Measurements from ENCODE around the gene ELL3. TPM values are rescaled to one million over a fixed set of nuclear protein-coding genes. Genes with fewer than 3 reads are reported as not detected.
"Not testable (repeated sequence)": the region's sequence is repeated elsewhere in the genome, so short reads cannot be mapped to it uniquely, and the experiment has no call there.

ELL3 gene
- total RNA-seq, 6 experiments from 2014 or later = 0.39 to 2.0 (median 1.7) TPM

DNA sequence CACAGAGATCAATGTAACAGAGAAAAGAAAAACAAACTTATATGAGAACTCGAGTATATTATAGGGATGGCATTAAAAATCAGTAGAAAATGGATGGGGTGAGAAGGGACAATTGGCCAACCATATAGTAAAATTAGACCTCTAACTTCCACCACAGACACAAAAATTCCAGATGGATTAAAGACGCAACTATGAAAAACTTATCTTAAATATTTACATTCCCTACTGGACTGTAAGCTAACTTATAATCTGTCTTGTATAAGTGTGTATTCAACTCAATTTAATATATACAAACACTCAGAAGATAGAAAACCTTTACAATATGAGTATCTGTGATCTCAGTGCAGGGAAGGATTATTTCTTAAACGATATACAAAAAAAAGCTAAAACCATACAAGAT, 44.7 kb upstream of the ELL3 start:
- 56% methylated on average over 3 of the region's 3 CpGs for WGBS (ENCODE audit: insufficient coverage, low coverage, low lambda C conversion rate, missing lambda C conversion rate)
- peaks cover 0 to 8% (median 2%) of the 10 kb centered on the region in 4 donors for H3K36me3 ChIP-seq
- H3K27ac ChIP-seq = no peak overlapping the region
- H3K4me3 ChIP-seq = no peak overlapping the region
- H3K4me1 ChIP-seq = peaks cover 0 to 16% (median 5%) of the 10 kb centered on the region in 4 donors
- no peaks in the 10 kb centered on the region for H3K9me3 ChIP-seq
- TF ChIP-seq POLR2A (IDR thresholded peaks at IDR 0.05) = no peak
- TF ChIP-seq, protein P1, sequence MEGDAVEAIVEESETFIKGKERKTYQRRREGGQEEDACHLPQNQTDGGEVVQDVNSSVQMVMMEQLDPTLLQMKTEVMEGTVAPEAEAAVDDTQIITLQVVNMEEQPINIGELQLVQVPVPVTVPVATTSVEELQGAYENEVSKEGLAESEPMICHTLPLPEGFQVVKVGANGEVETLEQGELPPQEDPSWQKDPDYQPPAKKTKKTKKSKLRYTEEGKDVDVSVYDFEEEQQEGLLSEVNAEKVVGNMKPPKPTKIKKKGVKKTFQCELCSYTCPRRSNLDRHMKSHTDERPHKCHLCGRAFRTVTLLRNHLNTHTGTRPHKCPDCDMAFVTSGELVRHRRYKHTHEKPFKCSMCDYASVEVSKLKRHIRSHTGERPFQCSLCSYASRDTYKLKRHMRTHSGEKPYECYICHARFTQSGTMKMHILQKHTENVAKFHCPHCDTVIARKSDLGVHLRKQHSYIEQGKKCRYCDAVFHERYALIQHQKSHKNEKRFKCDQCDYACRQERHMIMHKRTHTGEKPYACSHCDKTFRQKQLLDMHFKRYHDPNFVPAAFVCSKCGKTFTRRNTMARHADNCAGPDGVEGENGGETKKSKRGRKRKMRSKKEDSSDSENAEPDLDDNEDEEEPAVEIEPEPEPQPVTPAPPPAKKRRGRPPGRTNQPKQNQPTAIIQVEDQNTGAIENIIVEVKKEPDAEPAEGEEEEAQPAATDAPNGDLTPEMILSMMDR (IDR thresholded peaks at IDR 0.05) = no peak
- DNase-seq (no peak), ATAC-seq (no peak)
- intact Hi-C loops (cut with DNase I) = no loop called here
- no peaks in the 10 kb centered on the region for H3K27me3 ChIP-seq

DNA sequence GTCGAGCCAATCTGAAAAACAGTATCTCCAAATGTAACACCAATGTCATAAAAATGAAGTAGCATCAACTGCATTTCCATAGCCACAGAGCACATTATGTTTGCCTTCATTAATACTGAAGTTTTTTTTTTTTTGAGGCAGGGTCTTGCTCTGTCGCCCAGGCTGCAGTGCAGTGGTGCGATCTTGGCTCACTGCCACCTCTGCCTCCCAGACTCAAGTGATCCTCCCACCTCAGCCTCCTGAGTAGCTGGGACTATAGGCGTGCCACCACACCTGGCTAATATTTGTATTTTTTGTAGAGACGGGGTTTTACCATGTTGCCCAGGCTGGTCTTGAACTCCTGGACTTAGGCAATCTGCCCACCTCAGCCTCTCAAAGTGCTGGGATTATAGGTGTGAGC, 38.3 kb upstream of the ELL3 start:
- H3K9me3 ChIP-seq = not testable (repeated sequence)
- 94% methylated on average over 1 of the region's 5 CpGs for WGBS (ENCODE audit: insufficient coverage, low coverage, low lambda C conversion rate, missing lambda C conversion rate)

DNA sequence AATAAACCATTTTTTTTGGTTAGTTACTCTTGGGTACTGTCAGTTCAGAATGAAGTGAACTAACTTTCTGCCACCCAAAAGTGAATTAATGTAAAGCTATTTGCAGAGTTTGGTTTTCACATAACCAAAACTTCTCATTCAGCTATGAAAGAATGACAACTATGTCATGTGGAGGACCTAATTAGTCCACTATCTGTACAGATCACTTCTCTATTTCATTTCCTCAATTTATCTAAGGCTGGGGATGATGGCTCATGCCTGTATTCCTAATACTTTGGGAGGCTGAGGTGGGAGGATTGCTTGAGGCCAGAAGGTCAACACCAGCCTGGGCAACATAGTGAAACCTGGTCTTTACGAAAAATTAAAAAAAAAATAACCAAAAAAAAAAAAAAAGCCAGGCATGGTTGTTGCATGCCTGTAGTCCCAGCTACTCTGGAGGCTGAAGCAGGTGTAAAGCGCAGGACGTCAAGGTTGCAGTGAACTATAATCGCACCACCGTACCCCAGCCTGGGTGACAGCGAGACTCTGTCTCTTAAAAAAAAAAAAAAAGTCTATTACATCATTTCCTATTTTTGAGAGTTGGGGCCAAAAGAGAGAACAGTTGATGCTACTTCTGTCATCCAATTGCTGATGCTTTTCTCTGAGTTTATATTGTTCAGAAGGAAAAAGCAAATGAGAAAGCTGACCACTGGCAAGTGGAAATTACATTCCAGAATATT, 32.4 kb upstream of the ELL3 start:
- DNase-seq (no peak), ATAC-seq (peak in 2 of 4 donors; percentile 38 to 50)
- peaks cover 9 to 79% (median 44%) of the 10 kb centered on the region in 4 donors for H3K36me3 ChIP-seq
- no peak overlapping the region for H3K4me3 ChIP-seq
- no peaks in the 10 kb centered on the region for H3K27me3 ChIP-seq
- H3K27ac ChIP-seq = no peak overlapping the region
- H3K9me3 ChIP-seq = no peaks in the 10 kb centered on the region
- TF ChIP-seq, protein P1 (IDR thresholded peaks at IDR 0.05) = no peak
- no peak for TF ChIP-seq POLR2A (IDR thresholded peaks at IDR 0.05)
- 77% methylated on average over 6 of the region's 6 CpGs for WGBS (ENCODE audit: insufficient coverage, low coverage, low lambda C conversion rate, missing lambda C conversion rate)
- H3K4me1 ChIP-seq = no peaks in the 10 kb centered on the region
- intact Hi-C loops (cut with DNase I) = no loop called here

More for the DNA sequence above, 38.3 kb upstream of the ELL3 start:
- H3K36me3 ChIP-seq = peaks cover 0 to 59% (median 30%) of the 10 kb centered on the region in 4 donors
- intact Hi-C loops (cut with DNase I); H3K27ac ChIP-seq; ATAC-seq; H3K4me1 ChIP-seq; H3K27me3 ChIP-seq; H3K4me3 ChIP-seq; DNase-seq: not testable (repeated sequence)

DNA sequence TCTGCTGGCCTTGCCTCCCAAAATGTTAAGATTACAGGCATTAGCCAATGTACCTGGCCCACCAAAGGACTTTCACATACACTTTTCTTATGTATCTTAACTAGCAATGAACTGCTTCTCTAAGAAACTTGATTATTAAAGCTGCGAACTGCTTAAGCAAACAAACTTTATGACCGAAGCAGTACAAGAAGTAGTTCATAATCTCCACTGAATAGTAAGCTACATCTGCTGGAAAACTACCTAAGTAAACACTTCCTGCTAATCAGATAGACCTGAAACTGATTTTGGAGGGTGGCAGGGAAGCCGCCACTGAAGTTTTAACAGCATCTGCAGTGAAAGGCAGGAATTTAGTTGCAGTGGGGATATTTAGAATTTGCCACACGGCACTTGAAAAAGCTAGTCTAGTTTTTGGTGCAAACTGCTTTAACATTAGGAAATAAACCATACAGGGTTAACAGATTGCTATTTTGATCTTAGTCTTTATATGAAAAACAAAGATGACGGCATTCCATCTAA, 31.7 kb upstream of the ELL3 start:
- no peaks in the 10 kb centered on the region for H3K27me3 ChIP-seq
- intact Hi-C loops (cut with DNase I) = no loop called here
- H3K4me1 ChIP-seq = no peaks in the 10 kb centered on the region
- DNase-seq = no peak
- no peaks in the 10 kb centered on the region for H3K9me3 ChIP-seq
- H3K36me3 ChIP-seq = peaks cover 9 to 73% (median 40%) of the 10 kb centered on the region in 4 donors
- WGBS (ENCODE audit: insufficient coverage, low coverage, low lambda C conversion rate, missing lambda C conversion rate) = 86% methylated on average over 5 of the region's 5 CpGs
- ATAC-seq = no peak
- no peak overlapping the region for H3K4me3 ChIP-seq
- TF ChIP-seq, protein P1 (IDR thresholded peaks at IDR 0.05) = no peak
- no peak for TF ChIP-seq POLR2A (IDR thresholded peaks at IDR 0.05)
- no peak overlapping the region for H3K27ac ChIP-seq

DNA sequence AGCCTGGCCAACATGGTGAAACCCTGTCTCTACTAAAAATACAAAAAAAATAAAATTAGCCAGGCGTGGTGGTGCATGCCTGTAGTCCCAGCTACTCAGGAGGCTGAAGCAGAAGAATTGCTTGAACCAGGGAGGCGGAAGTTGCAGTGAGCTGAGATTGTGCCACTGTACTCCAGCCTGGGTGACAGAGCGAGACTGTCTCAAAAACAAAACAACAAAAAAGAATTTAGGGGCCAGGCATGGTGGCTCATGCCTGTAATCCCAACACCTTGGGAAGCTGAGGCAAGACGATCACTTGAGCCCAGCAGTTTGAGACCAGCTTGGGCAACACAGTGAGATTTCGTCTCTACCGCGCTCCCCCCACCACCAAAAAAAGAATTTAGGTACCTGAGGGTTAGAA, 25.9 kb upstream of the ELL3 start:
- DNase-seq; H3K27me3 ChIP-seq; H3K4me3 ChIP-seq; H3K27ac ChIP-seq; H3K4me1 ChIP-seq; intact Hi-C loops (cut with DNase I); H3K9me3 ChIP-seq; ATAC-seq: not testable (repeated sequence)
- 94% methylated on average over 7 of the region's 7 CpGs for WGBS (ENCODE audit: insufficient coverage, low coverage, low lambda C conversion rate, missing lambda C conversion rate)
- H3K36me3 ChIP-seq = peaks cover 0 to 38% (median 23%) of the 10 kb centered on the region in 4 donors

Measured in right lobe of liver (tissue), 6 donors.